Ovary (tissue), 9 donors: ENCODE data around the gene AFF2. TPM values are rescaled to one million over a fixed set of nuclear protein-coding genes. Genes with fewer than 3 reads are reported as not detected.

Experiments used
- DNase-seq, 5 donors: peaks; one replicate each; pipeline ENCODE4 v3.0.0-alpha.2; 2019 to 2020
- H3K27ac ChIP-seq, 2 donors: fragments of 200-600 bp; one replicate each; pipeline versions ENCODE4 v1.5.1 to v1.8.0; 2019 to 2022
- H3K27me3 ChIP-seq: fragments of 200-600 bp; one replicate; pipeline ENCODE4 v1.8.0; 2022
- H3K36me3 ChIP-seq: fragments of 200-600 bp; sonication (generic); one replicate; pipeline ENCODE4 v1.5.1; 2019
- H3K4me1 ChIP-seq: one replicate; pipeline ENCODE4 v1.8.1; 2013; ENCODE audit warnings: mild to moderate bottlenecking, moderate library complexity; ENCODE audit not compliant: insufficient read depth
- H3K4me3 ChIP-seq: fragments of 200-600 bp; sonication (generic); one replicate; pipeline ENCODE4 v1.5.1; 2017
- H3K9me3 ChIP-seq, 2 donors: fragments of 200-600 bp in 1 of 2; sonication (generic) in 1 of 2; one replicate each; pipeline versions ENCODE4 v1.5.1 to v1.8.1; 2013 to 2019; ENCODE audit warnings: mild to moderate bottlenecking in 1 of 2, moderate library complexity in 1 of 2
- EP300 ChIP-seq: sonication (generic); formaldehyde crosslinking; IDR thresholded peaks from one replicate; pipeline ENCODE4 v1.6.1; 2017; ENCODE audit warnings: antibody characterized with exemption
- POLR2A ChIP-seq: fragments of 450-650 bp; IDR thresholded peaks from one replicate; pipeline ENCODE4 v1.6.1; 2017; ENCODE audit warnings: antibody characterized with exemption, mild to moderate bottlenecking, moderate library complexity
- WGBS, 3 donors: extraction: QIAGEN DNeasy Blood & Tissue Kit in 1 of 3; methylation state at CpG; one replicate each; pipeline versions ENCODE4 v1.1.5 to v1.1.7; 2013 to 2017; 5-methylcytosine and 5-hydroxymethylcytosine counted together
- intact Hi-C, 4 donors: fragments of 100-400 bp; cut with DNase I; formaldehyde crosslinking; loops; one replicate each; pipeline versions ENCODE4 v1.11.0 to v1.15.1; 2022 to 2023
- polyA plus RNA-seq, 2 donors: library from polyadenylated mRNA; stranded (reverse); fragments of 200-250 nt in 1 of 2; fragments of 350-450 nt in 1 of 2; fragmentation: Illumina TruSeq in 1 of 2; extraction: RNeasy Lipid Tissue Mini Kit (QIAGEN cat#74804) in 1 of 2; gene quantifications; one replicate each; pipeline ENCODE4 v1.2.3, GENCODE V29; 2013 to 2014
- total RNA-seq, 7 donors: library from RNA; depleted of rRNA in 2 of 7; stranded (reverse); fragments of >200 nt in 2 of 7; fragmentation: NEBNext Ultra II Directional in 3 of 7; extraction: Animal tissue kit (Norgen Biotek cat#: 25700) in 3 of 7; gene quantifications; one replicate each; pipeline versions ENCODE4 v1.1.0 to v1.2.4, GENCODE V29; 2016 to 2023
- TF ChIP-seq, protein P1 (sequence below), 3 donors: fragments of 450-650 bp in 2 of 3; fragments of 200-600 bp in 1 of 3; IDR thresholded peaks; one replicate each; pipeline versions ENCODE4 v1.5.1 to v1.8.0; 2016 to 2022; ENCODE audit warnings: antibody characterized with exemption in 3 of 3, mild to moderate bottlenecking in 1 of 3
- donor health status: DM: no; HTN: no; CAD: no; lungs with moderate emphysema.
- donor health status: DM: no; HTN: no; CAD: no.
- donor health status: Bipolar disorder and iron deficiency.
- donor health status: DM: yes; HTN: yes; CAD: no.
- donor health status: DM: no; HTN: no; CAD: no.
- donor health status: DM: yes; HTN: yes; CAD: no.

The AFF2 gene
- total and polyA plus RNA-seq, 9 donors, result 1.3 to 12.3 (median 4.6) TPM

GRCh38 chrX:149010853-149011224, 510.4 kb downstream of the AFF2 start:
- H3K27ac ChIP-seq, result no peak overlapping the region
- WGBS, 3 donors, result 60 to 64% (median 63%) methylated on average over 5 of the region's 5 CpGs
- TF ChIP-seq, protein P1, sequence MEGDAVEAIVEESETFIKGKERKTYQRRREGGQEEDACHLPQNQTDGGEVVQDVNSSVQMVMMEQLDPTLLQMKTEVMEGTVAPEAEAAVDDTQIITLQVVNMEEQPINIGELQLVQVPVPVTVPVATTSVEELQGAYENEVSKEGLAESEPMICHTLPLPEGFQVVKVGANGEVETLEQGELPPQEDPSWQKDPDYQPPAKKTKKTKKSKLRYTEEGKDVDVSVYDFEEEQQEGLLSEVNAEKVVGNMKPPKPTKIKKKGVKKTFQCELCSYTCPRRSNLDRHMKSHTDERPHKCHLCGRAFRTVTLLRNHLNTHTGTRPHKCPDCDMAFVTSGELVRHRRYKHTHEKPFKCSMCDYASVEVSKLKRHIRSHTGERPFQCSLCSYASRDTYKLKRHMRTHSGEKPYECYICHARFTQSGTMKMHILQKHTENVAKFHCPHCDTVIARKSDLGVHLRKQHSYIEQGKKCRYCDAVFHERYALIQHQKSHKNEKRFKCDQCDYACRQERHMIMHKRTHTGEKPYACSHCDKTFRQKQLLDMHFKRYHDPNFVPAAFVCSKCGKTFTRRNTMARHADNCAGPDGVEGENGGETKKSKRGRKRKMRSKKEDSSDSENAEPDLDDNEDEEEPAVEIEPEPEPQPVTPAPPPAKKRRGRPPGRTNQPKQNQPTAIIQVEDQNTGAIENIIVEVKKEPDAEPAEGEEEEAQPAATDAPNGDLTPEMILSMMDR (IDR thresholded peaks at IDR 0.05), result no peak
- TF ChIP-seq EP300 (no peak), POLR2A (no peak)
- DNase-seq, result no peak
- H3K9me3 ChIP-seq, result no peaks in the 10 kb centered on the region
- intact Hi-C loops, result no loop called here
- H3K27me3 ChIP-seq, result no peaks in the 10 kb centered on the region
- no peak overlapping the region for H3K4me3 ChIP-seq
- no peaks in the 10 kb centered on the region for H3K36me3 ChIP-seq
- no peaks in the 10 kb centered on the region for H3K4me1 ChIP-seq

DNA sequence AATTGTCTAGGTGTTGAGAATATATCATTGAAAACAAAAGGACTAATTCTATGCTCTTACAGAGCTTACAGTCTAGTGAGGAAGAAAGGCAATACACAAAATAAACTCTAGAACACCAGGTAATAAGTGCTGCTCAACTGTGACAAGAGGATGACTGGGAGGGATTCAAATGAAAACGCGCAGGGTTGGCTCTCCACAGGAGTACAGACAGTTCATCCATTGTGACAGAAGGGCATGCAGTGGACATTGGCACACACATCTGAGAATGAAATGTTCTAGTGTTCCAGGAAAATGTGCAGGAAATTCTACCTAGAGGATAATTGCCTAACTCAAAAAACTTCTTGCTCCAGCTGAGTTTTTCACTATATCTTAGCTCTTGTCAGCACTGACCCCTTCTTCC, 512.7 kb downstream of the AFF2 start:
- intact Hi-C loops, result no loop called here
- H3K36me3 ChIP-seq, result no peaks in the 10 kb centered on the region
- WGBS, 3 donors, result 55 to 60% (median 55%) methylated on average over 2 of the region's 2 CpGs
- DNase-seq, result no peak
- no peaks in the 10 kb centered on the region for H3K27me3 ChIP-seq
- no peaks in the 10 kb centered on the region for H3K9me3 ChIP-seq
- no peak overlapping the region for H3K4me3 ChIP-seq
- TF ChIP-seq POLR2A (no peak), EP300 (no peak)
- TF ChIP-seq, protein P1 (IDR thresholded peaks at IDR 0.05), result no peak
- H3K27ac ChIP-seq, result no peak overlapping the region
- H3K4me1 ChIP-seq, result no peaks in the 10 kb centered on the region

- no peak overlapping the region for H3K27ac ChIP-seq
- intact Hi-C loops, result no loop called here
- H3K4me1 ChIP-seq, result no peaks in the 10 kb centered on the region
- DNase-seq, result no peak
- no peaks in the 10 kb centered on the region for H3K9me3 ChIP-seq
- WGBS, 3 donors, result 39 to 58% (median 46%) methylated on average over 2 of the region's 2 CpGs
- H3K27me3 ChIP-seq, result no peaks in the 10 kb centered on the region
- H3K4me3 ChIP-seq, result no peak overlapping the region
- TF ChIP-seq POLR2A (no peak), EP300 (no peak)
- TF ChIP-seq, protein P1 (IDR thresholded peaks at IDR 0.05), result no peak
- H3K36me3 ChIP-seq, result no peaks in the 10 kb centered on the region
These were observed 520.7 kb downstream of the AFF2 start for GRCh38 chrX:149021159-149021558.

DNA sequence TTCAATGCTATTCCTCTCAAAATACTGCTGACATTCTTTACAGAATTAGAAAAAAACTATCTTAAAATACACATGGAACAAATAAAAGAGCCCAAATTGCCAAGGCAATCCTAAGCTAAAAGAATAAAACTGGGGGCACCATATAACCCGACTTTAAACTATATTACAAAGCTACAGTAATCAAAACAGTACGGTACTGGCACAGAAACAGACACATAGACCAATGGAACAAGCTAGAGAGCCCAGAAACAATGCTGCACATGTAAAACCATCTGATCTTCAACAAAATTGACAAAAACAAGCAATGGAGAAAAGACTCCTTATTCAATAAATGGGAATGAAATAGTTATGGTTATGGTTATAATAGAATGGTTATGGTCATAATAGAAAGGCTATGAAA, 522.1 kb downstream of the AFF2 start:
- intact Hi-C loops, result no loop called here
- Histone ChIP-seq H3K27ac (no peak overlapping the region), H3K4me1 (no peaks in the 10 kb centered on the region), H3K9me3 (no peaks in the 10 kb centered on the region), H3K27me3 (no peaks in the 10 kb centered on the region), H3K36me3 (no peaks in the 10 kb centered on the region), H3K4me3 (no peak overlapping the region)
- TF ChIP-seq EP300 (no peak), POLR2A (no peak)
- TF ChIP-seq, protein P1 (IDR thresholded peaks at IDR 0.05), result no peak
- DNase-seq, result no peak
- WGBS, 3 donors, result 52 to 66% (median 59%) methylated on average over 2 of the region's 2 CpGs

- TF ChIP-seq, protein P1 (IDR thresholded peaks at IDR 0.05), result no peak
- TF ChIP-seq EP300 (no peak), POLR2A (no peak)
- H3K27ac ChIP-seq, result no peak overlapping the region
- intact Hi-C loops, result no loop called here
These were observed 532.0 kb downstream of the AFF2 start for GRCh38 chrX:149032449-149032848.

More at GRCh38 chrX:149032449-149032848, 532.0 kb downstream of the AFF2 start:
- H3K4me3 ChIP-seq, result no peak overlapping the region
- no peaks in the 10 kb centered on the region for H3K36me3 ChIP-seq
- no peaks in the 10 kb centered on the region for H3K9me3 ChIP-seq
- WGBS, 3 donors, result 60 to 71% (median 69%) methylated on average over 2 of the region's 2 CpGs
- H3K27me3 ChIP-seq, result no peaks in the 10 kb centered on the region
- no peaks in the 10 kb centered on the region for H3K4me1 ChIP-seq
- no peak for DNase-seq
